Stimulated activated CD8-positive, alpha-beta memory T cell treated with anti-CD3 and anti-CD28 coated beads, Interleukin-4, amount 100 ng/mL, for 48 hours (primary cell): ENCODE data around the gene RYR1.
A peak's percentile ranks its signal among the peaks of the same experiment; 100 is the strongest.
"Not testable (repeated sequence)": the region's sequence is repeated elsewhere in the genome, so short reads cannot be mapped to it uniquely, and the experiment has no call there.

ENCODE experiments used
- DNase-seq: peaks from one replicate; pipeline ENCODE4 v3.0.0-alpha.2; 2020

RYR1 gene

GRCh38 chr19:38517980-38518379 lies 84.5 kb downstream of the RYR1 start:
- DNase-seq: not testable (repeated sequence)

DNA sequence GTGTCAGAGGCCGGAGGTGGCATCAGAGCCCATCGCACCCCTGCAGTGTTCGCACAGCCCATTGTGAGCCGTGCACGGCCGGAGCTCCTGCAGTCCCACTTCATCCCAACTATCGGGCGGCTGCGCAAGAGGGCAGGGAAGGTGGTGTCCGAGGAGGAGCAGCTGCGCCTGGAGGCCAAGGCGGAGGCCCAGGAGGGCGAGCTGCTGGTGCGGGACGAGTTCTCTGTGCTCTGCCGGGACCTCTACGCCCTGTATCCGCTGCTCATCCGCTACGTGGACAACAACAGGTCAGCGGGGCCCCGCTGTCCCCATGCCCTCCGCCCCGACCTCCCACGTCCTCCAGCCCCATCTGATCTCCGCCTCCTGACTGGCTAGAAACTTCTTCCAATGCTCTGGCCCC lies 85.7 kb downstream of the RYR1 start:
- no peak for DNase-seq

DNA sequence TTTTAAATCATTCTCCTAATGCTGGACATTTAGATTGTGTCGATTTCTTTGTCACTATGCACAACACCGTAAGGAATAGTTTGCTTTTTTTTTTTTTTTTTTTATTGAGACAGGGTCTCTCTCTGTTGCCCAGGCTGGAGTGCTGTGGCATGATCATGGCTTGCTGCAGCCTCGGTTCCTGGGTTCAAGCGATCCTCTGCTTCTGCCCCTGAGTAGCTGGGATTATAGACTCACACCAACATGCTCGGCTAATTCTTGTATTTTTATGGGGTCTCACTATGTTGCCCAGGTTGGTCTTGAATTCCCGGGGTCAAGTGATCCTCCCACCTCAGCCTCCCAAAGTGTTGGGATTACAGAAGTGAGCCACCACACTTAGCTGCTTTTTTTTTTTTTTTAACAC lies 86.5 kb downstream of the RYR1 start:
- no peak for DNase-seq

DNA sequence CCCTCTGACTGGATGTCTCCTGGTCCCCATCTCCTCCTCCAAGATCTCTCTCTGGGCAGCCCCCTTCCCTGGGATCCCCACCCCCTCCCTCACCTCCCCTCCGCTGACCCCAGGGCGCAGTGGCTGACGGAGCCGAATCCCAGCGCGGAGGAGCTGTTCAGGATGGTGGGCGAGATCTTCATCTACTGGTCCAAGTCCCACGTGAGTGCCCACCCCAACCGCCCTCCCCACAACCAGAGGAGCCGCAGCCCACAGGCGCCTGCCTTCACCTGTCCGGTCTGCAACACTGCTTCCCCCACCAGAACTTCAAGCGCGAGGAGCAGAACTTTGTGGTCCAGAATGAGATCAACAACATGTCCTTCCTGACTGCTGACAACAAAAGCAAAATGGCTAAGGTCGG lies 89.4 kb downstream of the RYR1 start:
- no peak for DNase-seq

DNA sequence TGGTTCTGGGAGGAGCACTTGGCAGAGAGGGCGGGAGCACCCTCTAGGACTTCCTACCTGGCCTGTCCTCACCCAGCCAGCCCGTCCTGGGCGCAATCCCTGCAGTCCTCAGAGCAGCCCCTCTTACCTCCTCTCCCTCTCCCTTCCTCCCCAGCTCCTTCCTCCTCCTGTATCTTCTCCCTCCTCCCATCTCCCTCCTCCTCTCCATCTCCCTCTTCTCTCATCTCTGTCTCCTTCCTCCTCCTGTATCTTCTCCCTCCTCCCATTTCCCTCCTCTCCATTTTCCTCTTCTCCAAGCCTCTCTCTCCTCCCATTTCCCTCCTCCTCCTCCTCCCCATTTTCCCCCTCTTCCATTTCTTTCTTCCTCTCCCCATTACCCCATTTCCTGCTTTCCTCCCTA lies 89.8 kb downstream of the RYR1 start:
- no peak for DNase-seq

GRCh38 chr19:38524369-38524768 lies 90.9 kb downstream of the RYR1 start:
- DNase-seq: no peak

DNA sequence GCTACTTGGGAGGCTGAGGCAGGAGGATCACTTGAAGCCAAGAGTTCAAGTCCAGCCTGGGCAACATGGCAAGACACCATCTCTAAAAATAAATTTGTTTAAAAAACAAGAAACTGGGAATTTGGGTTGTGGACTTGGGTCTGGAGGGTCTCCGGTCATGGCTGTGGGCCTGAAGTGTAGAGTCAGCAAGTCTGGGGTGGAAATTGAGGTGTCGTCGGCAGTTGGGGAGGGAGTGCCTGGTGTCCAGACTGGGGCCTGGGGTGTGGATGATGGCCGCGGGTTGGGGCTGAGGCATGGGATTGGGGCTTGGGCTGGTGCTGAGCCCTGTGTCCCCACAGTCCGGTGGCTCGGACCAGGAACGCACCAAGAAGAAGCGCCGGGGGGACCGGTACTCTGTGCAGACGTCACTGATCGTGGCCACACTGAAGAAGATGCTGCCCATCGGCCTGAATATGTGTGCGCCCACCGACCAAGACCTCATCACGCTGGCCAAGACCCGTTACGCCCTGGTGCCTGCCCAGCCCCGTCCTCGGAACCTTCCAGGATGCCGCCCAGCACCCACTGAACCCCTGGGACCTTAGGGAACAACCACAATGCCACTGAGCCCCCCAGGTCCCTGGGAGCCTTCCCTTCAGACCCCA lies 91.6 kb downstream of the RYR1 start:
- DNase-seq: no peak

DNA sequence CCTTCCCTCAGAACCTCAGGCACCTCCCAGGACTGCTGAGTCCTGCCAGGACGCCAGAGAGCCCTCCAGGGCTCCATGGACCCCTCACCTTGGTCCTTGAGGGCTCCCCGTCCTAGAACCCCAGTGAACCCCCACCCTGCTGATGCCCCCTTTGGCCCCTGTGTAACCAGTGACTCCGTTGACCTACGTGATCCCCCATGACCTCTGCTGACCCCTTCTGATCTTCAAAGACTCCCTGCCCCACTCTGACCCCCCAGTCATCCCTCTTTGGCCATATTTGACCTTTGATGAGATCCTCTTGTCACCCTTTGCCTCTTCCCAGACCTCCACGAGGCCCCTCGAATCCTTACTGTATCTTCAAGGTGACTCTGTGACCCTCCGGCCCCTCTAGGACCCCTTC lies 92.9 kb downstream of the RYR1 start:
- DNase-seq: no peak

DNA sequence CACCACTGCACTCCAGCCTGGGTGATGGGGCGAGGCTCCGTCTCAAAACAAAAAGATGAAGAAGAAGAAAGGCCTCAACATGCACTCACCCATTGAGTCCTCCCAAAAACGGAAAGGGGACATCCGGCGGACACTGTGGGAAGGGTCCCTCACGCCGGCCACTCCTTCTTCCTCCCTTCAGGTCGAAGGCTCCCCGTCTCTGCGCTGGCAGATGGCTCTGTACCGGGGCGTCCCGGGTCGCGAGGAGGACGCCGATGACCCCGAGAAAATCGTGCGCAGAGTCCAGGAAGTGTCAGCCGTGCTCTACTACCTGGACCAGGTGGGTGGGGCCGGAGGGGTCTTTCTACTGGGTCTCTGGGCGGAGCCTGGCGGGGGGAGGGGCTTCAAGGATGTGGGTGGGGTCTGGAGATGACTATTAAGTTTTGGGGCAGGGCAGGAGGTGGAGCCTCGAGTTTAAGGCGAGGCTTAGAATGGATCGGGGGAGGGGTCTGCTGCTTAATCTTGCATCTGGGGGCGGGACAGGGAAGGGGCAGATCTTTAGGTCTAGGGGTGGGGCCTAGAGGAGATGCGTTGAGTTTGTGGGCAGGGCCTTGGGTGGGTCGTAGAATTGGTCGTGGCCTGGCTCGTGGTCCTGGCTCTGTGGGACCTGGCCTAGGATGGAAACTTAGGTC lies 94.1 kb downstream of the RYR1 start:
- DNase-seq: peak; percentile 53

- DNase-seq: no peak
Observed at GRCh38 chr19:38528213-38528755, 94.8 kb downstream of the RYR1 start.

- no peak for DNase-seq
Observed at GRCh38 chr19:38528931-38529330, 95.4 kb downstream of the RYR1 start.

GRCh38 chr19:38531515-38531914 lies 98.0 kb downstream of the RYR1 start:
- DNase-seq: no peak

GRCh38 chr19:38532939-38533338 lies 99.4 kb downstream of the RYR1 start:
- DNase-seq: no peak

DNA sequence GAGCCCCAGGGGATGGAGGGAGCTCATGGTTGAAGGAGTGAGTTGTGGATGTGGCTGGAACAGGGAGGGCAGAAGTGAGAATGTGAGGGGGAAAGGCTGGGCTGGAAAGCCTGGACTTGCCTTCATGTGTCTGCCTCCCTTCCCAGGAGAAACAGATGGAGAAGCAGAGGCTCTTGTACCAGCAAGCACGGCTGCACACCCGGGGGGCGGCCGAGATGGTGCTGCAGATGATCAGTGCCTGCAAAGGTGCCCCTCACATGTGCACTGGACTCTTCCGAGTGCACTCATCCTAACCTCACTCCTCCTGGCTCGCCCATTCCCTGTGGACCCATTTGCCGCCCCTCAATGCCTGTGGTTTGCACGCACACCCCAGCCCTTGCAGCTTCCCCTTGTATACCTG lies 101.1 kb downstream of the RYR1 start:
- DNase-seq: no peak

GRCh38 chr19:38535212-38535611 lies 101.7 kb downstream of the RYR1 start:
- DNase-seq: no peak

GRCh38 chr19:38537071-38537936 lies 103.8 kb downstream of the RYR1 start:
- no peak for DNase-seq

DNA sequence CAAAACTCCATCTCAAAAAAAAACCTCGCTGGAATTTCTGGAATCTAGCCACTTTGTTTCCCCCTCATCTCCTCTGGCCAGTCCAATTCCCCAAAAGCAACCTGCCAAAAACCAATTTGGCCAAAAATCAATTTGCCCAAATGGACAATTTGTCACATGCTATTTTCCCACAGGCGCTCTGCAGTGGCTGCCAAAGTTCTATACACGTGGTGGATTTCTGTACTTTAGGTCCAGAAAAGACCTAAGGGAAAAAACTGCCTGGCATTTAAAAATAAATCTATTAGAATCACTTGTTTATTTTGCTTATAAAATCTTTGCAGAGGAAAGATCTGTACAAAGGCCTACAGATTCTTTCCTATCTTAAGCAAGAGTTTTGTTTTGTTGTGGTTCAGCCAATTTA lies 104.9 kb downstream of the RYR1 start:
- no peak for DNase-seq

GRCh38 chr19:38538793-38539528 lies 105.5 kb downstream of the RYR1 start:
- DNase-seq: peak; percentile 40

DNA sequence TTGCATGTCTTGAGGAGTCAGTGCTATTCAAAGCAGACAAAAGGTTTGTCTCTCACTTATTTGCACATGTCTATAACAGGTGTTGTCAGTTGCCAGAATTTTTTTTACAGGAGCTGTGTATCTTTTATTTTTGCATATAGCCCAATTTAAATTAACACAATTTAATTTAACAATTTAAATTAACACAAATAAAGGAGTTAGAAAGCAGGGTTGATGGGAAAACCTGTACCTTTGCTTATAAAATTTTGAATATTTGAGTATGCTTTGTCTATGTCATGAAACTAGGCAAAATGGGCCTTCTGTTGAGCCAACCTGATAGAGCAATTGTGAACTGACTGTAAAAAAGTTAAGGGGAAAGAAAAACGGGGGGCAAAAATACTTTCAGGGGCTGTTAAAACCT lies 106.3 kb downstream of the RYR1 start:
- DNase-seq: no peak

- DNase-seq: no peak
Observed at GRCh38 chr19:38542040-38542439, 108.5 kb downstream of the RYR1 start.

DNA sequence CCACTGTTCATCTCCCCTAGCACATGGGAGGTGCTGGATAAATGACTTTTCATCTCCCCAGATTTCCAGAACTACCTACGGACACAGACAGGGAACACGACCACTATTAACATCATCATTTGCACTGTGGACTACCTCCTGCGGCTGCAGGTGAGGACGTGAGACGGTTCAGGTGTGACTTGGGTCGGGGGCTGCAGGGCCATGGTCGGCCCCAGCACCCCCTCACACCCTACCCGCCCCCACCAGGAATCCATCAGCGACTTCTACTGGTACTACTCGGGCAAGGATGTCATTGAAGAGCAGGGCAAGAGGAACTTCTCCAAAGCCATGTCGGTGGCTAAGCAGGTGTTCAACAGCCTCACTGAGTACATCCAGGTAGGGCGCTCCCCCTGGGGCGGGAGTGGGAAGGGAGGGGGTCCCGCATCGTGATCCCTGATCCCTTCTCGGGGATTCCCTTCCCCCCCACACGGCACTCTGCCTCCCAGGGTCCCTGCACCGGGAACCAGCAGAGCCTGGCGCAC lies 109.9 kb downstream of the RYR1 start:
- no peak for DNase-seq

GRCh38 chr19:38543807-38544568 lies 110.5 kb downstream of the RYR1 start:
- DNase-seq: peak; percentile 54
